Ammon's horn (tissue), 1 donor: ENCODE results near the gene BCO1.

Experiments used
- DNase-seq: peaks from one replicate; pipeline ENCODE4 v3.0.0-alpha.2; 2016; ENCODE audit warnings: low spot score

Gene BCO1

GRCh38 chr16:81275795-81276194 is 37.3 kb downstream of the BCO1 start:
- DNase-seq: no peak

GRCh38 chr16:81276323-81276722 is 37.8 kb downstream of the BCO1 start:
- peak; percentile 83 for DNase-seq

- DNase-seq: peak; percentile 4
Measured at GRCh38 chr16:81277541-81278080, 39.1 kb downstream of the BCO1 start.

- DNase-seq: no peak
Measured at GRCh38 chr16:81278526-81278925, 40.0 kb downstream of the BCO1 start.

GRCh38 chr16:81279392-81279791 is 40.9 kb downstream of the BCO1 start:
- DNase-seq: no peak

- no peak for DNase-seq
Measured at GRCh38 chr16:81280393-81280792, 41.9 kb downstream of the BCO1 start.

GRCh38 chr16:81283044-81283443 is 44.6 kb downstream of the BCO1 start:
- DNase-seq: no peak

- DNase-seq: no peak
Measured at GRCh38 chr16:81284995-81285600, 46.6 kb downstream of the BCO1 start.

- DNase-seq: no peak
Measured at GRCh38 chr16:81286190-81286589, 47.7 kb downstream of the BCO1 start.

- DNase-seq: no peak
Measured at GRCh38 chr16:81291117-81291516, 52.6 kb downstream of the BCO1 start.

- DNase-seq: no peak
Measured at GRCh38 chr16:81292936-81293335, 54.4 kb downstream of the BCO1 start.

GRCh38 chr16:81293909-81294802 is 55.7 kb downstream of the BCO1 start:
- DNase-seq: no peak

GRCh38 chr16:81296631-81297030 is 58.1 kb downstream of the BCO1 start:
- no peak for DNase-seq

- DNase-seq: no peak
Measured at GRCh38 chr16:81307770-81308169, 69.3 kb downstream of the BCO1 start.

GRCh38 chr16:81310045-81310644 is 71.7 kb downstream of the BCO1 start:
- DNase-seq: no peak

- DNase-seq: no peak
Measured at GRCh38 chr16:81311762-81312161, 73.3 kb downstream of the BCO1 start.

- DNase-seq: no peak
Measured at GRCh38 chr16:81313701-81314602, 75.5 kb downstream of the BCO1 start.

- DNase-seq: peak; percentile 97
Measured at GRCh38 chr16:81314603-81315270, 76.2 kb downstream of the BCO1 start, which contains the start of gene GAN. GAN (plus strand) TSS chr16:81314962; CDS start chr16:81315114, 152 bp downstream.

- DNase-seq: peak; percentile 36
Measured at GRCh38 chr16:81315271-81316175, 77.0 kb downstream of the BCO1 start.

GRCh38 chr16:81316176-81316496 is 77.6 kb downstream of the BCO1 start:
- DNase-seq: no peak
